GM19239 (cell line): ENCODE data around the gene MSL2.
"Not testable (repeated sequence)": the region's sequence is repeated elsewhere in the genome, so short reads cannot be mapped to it uniquely, and the experiment has no call there.

Source experiments
- DNase-seq: peaks from one replicate; pipeline ENCODE4 v3.0.0; 2011; ENCODE audit warnings: low spot score; ENCODE audit not compliant: insufficient read length
- FAIRE-seq: peaks from 2 replicates; lab custom pipeline; 2011; peaks lifted over from hg19 to GRCh38; lab: Jason Lieb, UNC

The MSL2 gene

GRCh38 chr3:136149667-136150066 is 46.5 kb downstream of the MSL2 start:
- no peak for FAIRE-seq
- no peak for DNase-seq

GRCh38 chr3:136146981-136147729 is 49.0 kb downstream of the MSL2 start:
- DNase-seq (no peak), FAIRE-seq (no peak)

- not testable (repeated sequence) for DNase-seq, FAIRE-seq
Observed at GRCh38 chr3:136144397-136144796, 51.7 kb downstream of the MSL2 start.

- DNase-seq = no peak
- no peak for FAIRE-seq
Observed at GRCh38 chr3:136142592-136142991, 53.5 kb downstream of the MSL2 start.

- FAIRE-seq = no peak
- no peak for DNase-seq
Observed at GRCh38 chr3:136141891-136142290, 54.2 kb downstream of the MSL2 start.

- no peak for FAIRE-seq
- no peak for DNase-seq
Observed at GRCh38 chr3:136141291-136141785, 54.8 kb downstream of the MSL2 start.

GRCh38 chr3:136136454-136136853 is 59.7 kb downstream of the MSL2 start:
- FAIRE-seq = no peak
- DNase-seq = no peak

- DNase-seq (no peak), FAIRE-seq (peak; percentile 79)
Observed at GRCh38 chr3:136135039-136135802, 60.9 kb downstream of the MSL2 start.

GRCh38 chr3:136134091-136134490 is 62.0 kb downstream of the MSL2 start:
- DNase-seq (no peak), FAIRE-seq (no peak)

GRCh38 chr3:136131647-136132046 is 64.5 kb downstream of the MSL2 start:
- FAIRE-seq, DNase-seq: not testable (repeated sequence)

GRCh38 chr3:136122006-136122405 is 74.1 kb downstream of the MSL2 start:
- no peak for DNase-seq
- FAIRE-seq = peak; percentile 76

GRCh38 chr3:136120373-136121348 is 75.5 kb downstream of the MSL2 start:
- FAIRE-seq (peak; percentile 89), DNase-seq (no peak)

GRCh38 chr3:136119783-136120182 is 76.4 kb downstream of the MSL2 start:
- not testable (repeated sequence) for FAIRE-seq

GRCh38 chr3:136119332-136119731 is 76.8 kb downstream of the MSL2 start:
- DNase-seq, FAIRE-seq: not testable (repeated sequence)

More at GRCh38 chr3:136119783-136120182, 76.4 kb downstream of the MSL2 start:
- DNase-seq = not testable (repeated sequence)

GRCh38 chr3:136114421-136114820 is 81.7 kb downstream of the MSL2 start:
- DNase-seq (no peak), FAIRE-seq (no peak)

- no peak for DNase-seq
- FAIRE-seq = no peak
Observed at GRCh38 chr3:136110481-136110880, 85.7 kb downstream of the MSL2 start.

- no peak for FAIRE-seq
- peak; percentile 36 for DNase-seq
Observed at GRCh38 chr3:136109499-136109898, 86.6 kb downstream of the MSL2 start.

- DNase-seq (no peak), FAIRE-seq (no peak)
Observed at GRCh38 chr3:136106101-136106500, 90.0 kb downstream of the MSL2 start.

GRCh38 chr3:136105044-136105443 is 91.1 kb downstream of the MSL2 start:
- DNase-seq (no peak), FAIRE-seq (no peak)
